Right forelimb (tissue), 1 donor: ENCODE data around the gene ADCY2.

Experiments used
- DNase-seq: peaks from one replicate; pipeline ENCODE4 v3.0.0-alpha.2; 2018

Gene ADCY2

DNA sequence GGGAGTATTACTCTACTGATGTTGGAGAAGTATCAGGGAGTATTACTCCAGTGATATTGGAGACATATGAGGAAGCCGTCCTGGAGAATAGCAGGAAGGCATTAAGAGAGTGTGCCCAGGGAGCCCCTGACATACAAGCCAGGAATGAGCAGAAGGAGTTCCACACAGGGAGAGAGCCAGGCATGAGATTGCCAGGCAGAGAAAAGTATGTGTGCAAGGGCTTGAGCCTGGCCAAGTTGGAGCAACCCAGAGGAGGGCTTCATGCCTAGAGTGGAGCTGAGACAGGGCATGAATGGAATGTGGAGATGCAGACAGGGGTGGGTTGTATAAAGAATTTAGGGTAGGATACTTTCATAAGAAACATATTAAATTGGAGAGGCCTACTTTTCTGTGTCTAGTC is 213.8 kb downstream of the ADCY2 start:
- no peak for DNase-seq

- no peak for DNase-seq
These were observed 214.7 kb downstream of the ADCY2 start for GRCh38 chr5:7610531-7611177.

DNA sequence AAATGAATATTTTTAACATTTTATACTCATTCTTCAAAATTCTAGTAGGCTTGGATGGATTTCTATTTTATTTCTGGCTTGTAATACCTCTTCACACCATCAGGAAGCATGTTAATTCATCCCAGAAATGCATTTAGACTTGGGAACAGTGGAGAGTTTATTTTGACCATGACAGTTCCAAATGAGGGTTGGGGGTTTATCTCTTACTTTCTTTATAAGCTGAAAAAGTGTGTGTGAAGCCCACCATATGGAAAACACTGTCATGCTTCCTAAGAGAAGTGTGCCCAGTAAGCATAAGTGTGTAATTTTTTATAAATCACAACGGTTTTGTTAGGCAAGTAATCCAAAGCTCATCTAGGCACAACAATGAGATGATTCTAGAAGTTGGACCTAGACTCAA is 215.6 kb downstream of the ADCY2 start:
- DNase-seq, result no peak

- no peak for DNase-seq
These were observed 219.7 kb downstream of the ADCY2 start for GRCh38 chr5:7615566-7616061.

GRCh38 chr5:7616897-7617296 is 221.0 kb downstream of the ADCY2 start:
- no peak for DNase-seq

GRCh38 chr5:7622498-7622897 is 226.6 kb downstream of the ADCY2 start:
- no peak for DNase-seq

- no peak for DNase-seq
These were observed 229.8 kb downstream of the ADCY2 start for GRCh38 chr5:7625740-7626139.

DNA sequence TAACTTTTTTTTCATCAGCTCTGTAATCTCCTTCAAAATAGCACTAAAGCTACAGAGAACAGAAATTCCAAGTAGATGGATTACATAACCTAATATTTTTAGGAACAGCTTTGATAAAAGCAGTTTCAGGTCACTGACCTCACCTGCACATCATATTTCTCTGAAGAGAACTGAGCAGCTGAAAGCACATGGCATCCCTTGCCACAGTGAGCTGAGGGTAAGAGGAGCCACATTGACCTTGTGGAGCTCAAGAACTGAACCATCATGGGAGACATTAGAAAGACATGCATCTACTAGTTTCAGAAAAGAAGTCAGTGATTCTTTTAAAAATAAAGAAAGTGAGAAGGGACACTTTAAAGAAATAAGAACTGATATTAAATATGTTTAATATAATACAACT is 232.3 kb downstream of the ADCY2 start:
- DNase-seq, result no peak

GRCh38 chr5:7628820-7629219 is 232.9 kb downstream of the ADCY2 start:
- DNase-seq, result no peak

GRCh38 chr5:7629561-7629960 is 233.6 kb downstream of the ADCY2 start:
- DNase-seq, result no peak

DNA sequence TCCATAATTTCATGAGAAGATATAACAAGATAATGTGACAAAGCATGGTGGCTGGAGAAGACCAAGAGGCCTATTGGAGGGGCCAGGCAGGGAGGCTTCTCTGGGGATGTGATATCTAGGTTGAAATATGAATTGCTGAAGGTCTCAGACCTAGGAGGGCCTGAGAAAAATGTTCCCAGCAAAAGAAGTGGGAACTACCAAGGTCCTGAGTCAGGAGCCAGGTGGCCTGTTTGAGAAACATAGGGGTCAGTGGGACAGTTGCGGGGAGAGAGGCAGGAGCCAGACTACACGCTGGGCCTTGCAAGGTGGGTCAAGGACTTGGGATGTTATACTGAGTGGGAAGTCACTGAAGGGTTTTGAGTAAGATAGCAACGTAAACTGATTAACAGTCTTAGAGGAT is 238.9 kb downstream of the ADCY2 start:
- DNase-seq, result no peak

DNA sequence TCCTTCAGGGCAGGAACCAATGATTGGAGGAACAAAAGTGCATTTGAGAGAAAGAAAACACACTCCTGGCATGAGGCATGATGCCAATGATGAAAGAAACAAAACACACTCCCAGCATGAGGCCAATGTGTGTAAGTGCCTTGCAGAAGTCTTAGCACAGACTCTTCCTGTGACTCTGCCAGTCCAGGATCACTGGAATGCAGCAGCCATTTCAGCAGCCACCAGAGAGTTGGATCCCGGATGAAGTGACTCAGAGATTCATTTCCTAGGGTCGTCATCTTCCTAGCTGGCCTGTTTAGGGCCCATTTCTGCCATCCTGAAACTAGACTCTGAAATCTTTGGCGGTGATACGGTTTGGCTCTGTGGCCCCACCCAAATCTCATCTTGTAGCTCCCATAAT is 242.5 kb downstream of the ADCY2 start:
- DNase-seq, result no peak

GRCh38 chr5:7642029-7642428 is 246.1 kb downstream of the ADCY2 start:
- no peak for DNase-seq

- no peak for DNase-seq
These were observed 248.8 kb downstream of the ADCY2 start for GRCh38 chr5:7644723-7645122.

GRCh38 chr5:7650755-7651154 is 254.8 kb downstream of the ADCY2 start:
- DNase-seq, result no peak

DNA sequence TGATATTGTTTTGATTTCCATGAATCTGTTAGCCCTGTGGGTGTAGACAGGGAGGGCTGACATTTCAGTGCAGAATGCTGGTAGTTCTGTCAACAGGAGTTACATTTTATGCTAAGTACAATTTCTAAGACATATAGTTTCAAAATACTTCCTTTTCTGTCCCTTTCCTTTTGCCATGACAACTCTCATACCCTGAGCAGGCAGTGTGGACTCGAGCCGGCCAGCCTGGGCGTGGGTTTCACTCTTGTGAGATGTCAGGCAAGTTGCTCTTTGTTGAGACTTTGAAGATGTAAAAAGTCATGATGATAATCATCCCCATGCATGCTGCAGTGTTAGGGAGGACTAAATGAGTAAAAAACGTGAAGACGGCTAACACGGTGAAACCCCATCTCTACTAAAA is 257.1 kb downstream of the ADCY2 start:
- no peak for DNase-seq

GRCh38 chr5:7657153-7657552 is 261.2 kb downstream of the ADCY2 start:
- no peak for DNase-seq

DNA sequence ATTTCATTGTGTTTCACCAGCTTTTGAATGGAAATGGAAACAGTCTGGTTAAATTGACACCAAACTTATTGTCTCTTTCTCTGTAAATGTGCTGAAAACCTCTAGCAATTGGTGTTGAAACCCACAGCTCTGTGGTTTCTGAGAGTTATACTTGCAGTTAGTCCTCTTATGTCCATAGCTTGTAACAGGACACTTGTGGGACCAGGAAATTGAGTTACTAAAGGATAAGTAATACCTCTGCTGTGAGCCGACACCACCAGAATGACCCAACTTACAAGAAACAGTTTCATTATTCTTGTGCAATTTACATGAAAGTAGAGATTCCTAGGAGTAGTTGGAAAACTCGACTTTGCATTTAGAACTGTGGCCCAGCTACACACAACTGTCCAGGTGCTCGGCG is 263.5 kb downstream of the ADCY2 start:
- DNase-seq, result no peak

DNA sequence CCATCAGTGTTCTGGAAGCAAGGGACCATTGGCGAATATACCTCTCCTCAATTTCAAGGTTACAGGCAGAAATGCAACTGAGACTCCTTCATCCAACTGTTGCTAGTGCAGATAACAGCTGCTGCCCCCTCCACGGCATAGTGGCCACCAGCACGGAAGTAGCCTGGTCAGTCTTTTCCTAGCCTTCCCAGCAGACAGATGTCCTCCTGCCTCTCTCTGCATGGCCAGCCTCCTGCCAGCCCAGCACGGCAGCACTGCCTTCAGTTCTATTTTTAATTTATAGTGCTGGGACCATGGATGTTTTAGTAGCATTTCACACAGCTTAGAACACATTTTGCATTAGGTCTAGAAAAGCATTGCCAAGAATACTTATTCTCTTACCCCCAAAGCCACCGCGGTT is 266.4 kb downstream of the ADCY2 start:
- DNase-seq, result no peak

- no peak for DNase-seq
These were observed 267.9 kb downstream of the ADCY2 start for GRCh38 chr5:7663808-7664207.

- no peak for DNase-seq
These were observed 268.3 kb downstream of the ADCY2 start for GRCh38 chr5:7664208-7664607.

- no peak for DNase-seq
These were observed 271.4 kb downstream of the ADCY2 start for GRCh38 chr5:7667216-7667767.

DNA sequence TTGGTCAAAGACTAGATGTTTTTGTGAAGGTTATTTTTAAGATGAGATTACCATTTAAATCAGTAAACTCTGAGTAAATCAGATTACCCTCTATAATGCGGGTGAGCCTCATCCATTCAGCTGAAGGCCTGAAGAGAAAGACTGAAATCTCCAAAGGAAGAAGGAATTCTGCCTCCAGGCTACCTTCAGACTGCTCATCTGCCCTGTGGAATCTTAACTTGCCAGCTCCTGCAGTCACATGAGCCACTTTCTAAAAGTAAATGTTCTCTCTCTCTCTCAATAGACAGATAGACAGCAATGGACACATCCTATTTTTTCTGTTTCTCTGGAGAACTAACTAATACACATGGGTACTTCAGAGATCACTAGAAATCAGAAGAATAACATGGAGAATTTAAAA is 272.2 kb downstream of the ADCY2 start:
- DNase-seq, result no peak

DNA sequence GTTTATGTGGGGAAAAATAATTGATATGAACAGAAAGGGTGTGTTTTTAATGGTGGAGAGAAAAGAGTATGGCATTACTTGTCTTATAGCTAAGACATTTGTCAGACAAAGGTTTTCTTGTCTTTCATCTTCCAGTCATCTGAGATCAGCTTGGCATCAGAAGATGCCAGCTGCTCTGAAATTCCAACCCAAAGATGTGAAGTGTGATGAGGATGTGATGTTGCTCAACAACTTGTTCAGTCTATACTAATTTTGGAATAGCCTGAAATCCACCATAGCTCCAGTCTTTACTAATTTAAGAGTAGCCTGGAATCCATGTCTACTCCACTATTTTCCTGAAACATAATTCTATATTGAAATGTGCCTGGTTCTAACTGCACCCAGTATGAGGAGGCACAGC is 272.7 kb downstream of the ADCY2 start:
- no peak for DNase-seq

- no peak for DNase-seq
These were observed 275.5 kb downstream of the ADCY2 start for GRCh38 chr5:7671381-7671993.
